Measurements from ENCODE around the gene ARMC2. TPM values are rescaled to one million over a fixed set of nuclear protein-coding genes. Genes with fewer than 3 reads are reported as not detected.

Gene ARMC2
- total RNA-seq, 4 donors from 2014 or later = 2.2 to 15.3 (median 7.8) TPM

DNA sequence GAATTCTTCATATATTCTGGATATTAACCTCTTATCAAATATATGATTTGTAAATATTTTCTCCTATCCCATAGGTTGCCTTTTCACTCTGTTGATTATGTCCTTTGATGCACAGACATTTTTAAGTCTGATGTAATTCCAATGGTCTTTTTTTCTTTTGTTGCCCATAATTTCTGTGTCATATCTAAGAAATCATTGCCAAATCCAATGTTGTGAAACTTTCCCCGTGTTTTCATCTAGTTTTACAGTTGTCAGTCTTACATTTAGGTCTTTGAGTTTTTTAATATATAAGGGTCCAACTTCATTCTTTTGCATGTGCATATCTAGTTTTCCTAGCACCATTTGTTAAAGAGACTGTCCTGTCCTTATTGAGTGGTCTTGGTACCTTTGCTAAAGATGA is 134.9 kb downstream of the ARMC2 start:
- DNase-seq (ENCODE audit: low spot score) (no peak), ATAC-seq (ENCODE audit: low FRiP score) (no peak)
- TF ChIP-seq, protein P1, sequence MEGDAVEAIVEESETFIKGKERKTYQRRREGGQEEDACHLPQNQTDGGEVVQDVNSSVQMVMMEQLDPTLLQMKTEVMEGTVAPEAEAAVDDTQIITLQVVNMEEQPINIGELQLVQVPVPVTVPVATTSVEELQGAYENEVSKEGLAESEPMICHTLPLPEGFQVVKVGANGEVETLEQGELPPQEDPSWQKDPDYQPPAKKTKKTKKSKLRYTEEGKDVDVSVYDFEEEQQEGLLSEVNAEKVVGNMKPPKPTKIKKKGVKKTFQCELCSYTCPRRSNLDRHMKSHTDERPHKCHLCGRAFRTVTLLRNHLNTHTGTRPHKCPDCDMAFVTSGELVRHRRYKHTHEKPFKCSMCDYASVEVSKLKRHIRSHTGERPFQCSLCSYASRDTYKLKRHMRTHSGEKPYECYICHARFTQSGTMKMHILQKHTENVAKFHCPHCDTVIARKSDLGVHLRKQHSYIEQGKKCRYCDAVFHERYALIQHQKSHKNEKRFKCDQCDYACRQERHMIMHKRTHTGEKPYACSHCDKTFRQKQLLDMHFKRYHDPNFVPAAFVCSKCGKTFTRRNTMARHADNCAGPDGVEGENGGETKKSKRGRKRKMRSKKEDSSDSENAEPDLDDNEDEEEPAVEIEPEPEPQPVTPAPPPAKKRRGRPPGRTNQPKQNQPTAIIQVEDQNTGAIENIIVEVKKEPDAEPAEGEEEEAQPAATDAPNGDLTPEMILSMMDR (IDR thresholded peaks at IDR 0.05) = no peak

DNA sequence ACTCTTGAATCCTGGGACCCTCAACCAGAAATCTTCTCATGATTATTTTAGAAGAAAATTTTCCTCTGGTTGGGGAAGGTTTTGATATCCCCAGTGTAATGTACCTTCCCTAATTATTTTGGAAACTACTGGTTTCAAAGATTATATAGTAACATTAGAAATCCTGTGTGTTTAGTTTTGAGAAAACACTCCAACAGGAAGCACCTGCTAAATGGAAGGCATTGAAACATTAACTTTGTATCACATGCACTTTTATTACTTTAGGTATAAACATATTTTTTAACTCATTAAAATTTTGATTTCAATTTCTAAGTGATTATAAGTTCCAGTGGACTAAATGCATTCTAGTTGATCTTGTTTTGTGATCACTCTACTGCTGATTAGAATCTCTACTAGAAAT is 137.1 kb downstream of the ARMC2 start:
- no peak for ATAC-seq (ENCODE audit: low FRiP score)
- DNase-seq (ENCODE audit: low spot score) = no peak

DNA sequence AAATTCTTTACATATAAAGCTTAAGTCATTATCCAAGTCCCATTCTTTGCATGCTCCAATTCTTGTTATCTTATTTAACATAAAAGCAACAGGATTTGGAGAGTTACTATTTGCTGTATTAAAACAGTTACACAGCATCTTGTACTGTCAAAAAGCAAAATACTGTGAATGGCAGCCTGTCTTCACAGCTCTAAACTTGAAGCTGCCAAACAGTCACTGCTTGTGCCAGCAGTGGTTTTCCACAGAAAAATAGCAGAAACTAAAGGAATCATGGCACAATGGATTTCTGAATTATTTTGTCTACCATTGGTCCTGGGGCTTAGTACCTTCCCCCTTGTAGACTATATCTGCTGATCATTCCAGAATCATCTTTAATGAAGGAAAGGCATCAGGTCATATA is 138.9 kb downstream of the ARMC2 start:
- TF ChIP-seq, protein P1 (IDR thresholded peaks at IDR 0.05) = no peak
- DNase-seq (ENCODE audit: low spot score) = no peak
- no peak for ATAC-seq (ENCODE audit: low FRiP score)

More for the DNA sequence above, 137.1 kb downstream of the ARMC2 start:
- TF ChIP-seq, protein P1 (IDR thresholded peaks at IDR 0.05) = no peak

DNA sequence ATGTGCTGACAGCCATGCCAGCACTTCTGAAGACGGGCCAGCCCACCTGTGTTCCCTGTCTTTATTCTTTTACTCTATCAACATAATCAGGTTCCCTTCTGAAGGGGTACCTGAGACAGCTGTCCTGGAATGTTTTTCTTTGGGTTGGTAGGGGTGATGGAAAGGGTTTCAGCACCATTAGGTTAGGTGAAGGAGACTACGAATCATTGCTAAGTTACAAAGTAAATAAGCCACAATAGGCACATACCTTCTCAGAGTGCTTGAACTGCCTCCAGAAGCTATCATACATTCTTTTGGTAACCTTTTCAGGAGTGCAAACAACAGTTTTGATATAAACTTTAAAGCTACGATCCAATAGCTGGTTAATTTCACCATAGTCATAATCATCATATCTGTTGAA is 140.1 kb downstream of the ARMC2 start:
- TF ChIP-seq, protein P1 (IDR thresholded peaks at IDR 0.05) = no peak
- no peak for DNase-seq (ENCODE audit: low spot score)
- ATAC-seq (ENCODE audit: low FRiP score) = no peak

DNA sequence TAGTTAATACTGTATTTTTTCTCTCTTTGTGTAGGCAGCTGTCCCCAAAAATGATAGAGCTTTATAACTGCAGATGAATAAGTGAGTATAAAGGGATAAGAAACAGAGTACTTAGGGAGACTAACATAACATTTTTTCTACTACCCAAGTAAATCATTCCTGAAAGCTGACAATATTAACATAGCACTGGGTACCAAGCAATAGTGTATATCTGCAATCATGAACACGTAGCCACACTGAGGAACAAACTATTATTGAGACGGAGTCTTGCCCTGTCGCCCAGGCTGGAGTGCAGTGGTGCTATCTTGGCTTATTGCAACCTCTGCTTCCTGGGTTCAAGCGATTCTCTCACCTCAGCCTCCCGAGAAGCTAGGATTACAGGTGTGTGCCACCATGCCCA is 140.5 kb downstream of the ARMC2 start:
- ATAC-seq (ENCODE audit: low FRiP score) (no peak), DNase-seq (ENCODE audit: low spot score) (no peak)
- TF ChIP-seq, protein P1 (IDR thresholded peaks at IDR 0.05) = no peak

DNA sequence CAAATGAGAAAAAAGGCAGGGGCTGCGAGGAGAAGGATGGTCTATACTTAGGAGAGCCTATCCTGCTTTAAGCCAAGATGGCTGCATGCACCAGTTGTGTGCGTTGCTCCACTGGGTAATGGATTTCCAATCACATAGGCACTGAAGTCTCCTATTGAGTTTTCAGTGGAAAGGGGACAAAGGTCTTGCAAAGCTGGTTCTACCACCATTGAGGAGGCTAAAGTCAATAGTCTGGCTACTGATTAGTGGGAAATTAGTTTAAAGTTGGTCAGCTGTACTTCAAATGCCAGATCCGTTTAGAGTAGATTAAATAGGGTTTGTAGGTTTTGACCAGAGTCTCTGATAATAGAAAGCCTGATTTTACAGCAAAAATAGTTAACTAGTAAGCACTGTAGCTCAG is 141.5 kb downstream of the ARMC2 start:
- TF ChIP-seq, protein P1 (IDR thresholded peaks at IDR 0.05) = no peak
- ATAC-seq (ENCODE audit: low FRiP score) (no peak), DNase-seq (ENCODE audit: low spot score) (no peak)

DNA sequence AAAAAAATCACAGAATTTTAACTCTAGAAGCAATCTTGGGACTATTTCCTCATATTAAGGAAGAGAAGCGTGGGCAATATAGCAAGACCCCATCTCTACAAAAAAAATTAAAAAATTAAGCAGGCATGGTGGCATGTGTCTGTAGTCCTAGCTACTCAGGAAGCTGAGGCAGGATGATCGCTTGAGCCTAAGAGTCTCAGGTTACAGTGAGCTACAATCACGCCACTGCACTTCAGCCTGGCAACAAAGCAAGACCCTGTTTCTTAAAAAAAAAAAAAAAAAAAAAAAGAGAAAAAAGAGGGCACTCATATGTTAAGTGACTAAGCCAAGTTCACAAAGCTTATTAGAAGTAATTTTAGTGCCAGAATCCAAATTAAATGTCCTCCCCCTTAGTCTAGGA is 145.7 kb downstream of the ARMC2 start:
- no peak for ATAC-seq (ENCODE audit: low FRiP score)
- TF ChIP-seq, protein P1 (IDR thresholded peaks at IDR 0.05) = no peak
- DNase-seq (ENCODE audit: low spot score) = no peak

Data from omental fat pad (tissue), 4 donors.